ENCODE results near the gene MCF2L.
"Not testable (repeated sequence)": the region's sequence is repeated elsewhere in the genome, so short reads cannot be mapped to it uniquely, and the experiment has no call there.

Gene MCF2L

DNA sequence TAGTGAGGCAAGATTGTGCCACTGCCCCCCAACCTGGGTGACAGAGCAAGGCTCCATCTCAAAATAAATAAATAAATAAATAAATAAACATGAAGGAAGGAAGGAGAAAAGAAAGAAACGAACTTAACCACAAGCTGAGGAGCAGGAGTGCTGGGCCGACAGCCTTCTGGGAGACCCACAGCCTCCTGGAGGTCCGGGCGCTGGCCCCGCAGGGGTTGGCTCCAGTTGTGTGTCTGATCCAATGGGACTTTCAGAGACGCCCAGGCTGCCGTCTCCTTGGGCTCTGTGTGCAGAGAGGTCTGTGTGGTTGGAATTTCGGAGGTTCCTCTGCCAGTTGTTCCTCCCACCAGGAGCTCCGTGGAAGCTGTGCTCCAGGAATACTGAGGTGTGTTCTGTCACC, 36.0 kb upstream of the MCF2L start:
- TF ChIP-seq, protein P1, sequence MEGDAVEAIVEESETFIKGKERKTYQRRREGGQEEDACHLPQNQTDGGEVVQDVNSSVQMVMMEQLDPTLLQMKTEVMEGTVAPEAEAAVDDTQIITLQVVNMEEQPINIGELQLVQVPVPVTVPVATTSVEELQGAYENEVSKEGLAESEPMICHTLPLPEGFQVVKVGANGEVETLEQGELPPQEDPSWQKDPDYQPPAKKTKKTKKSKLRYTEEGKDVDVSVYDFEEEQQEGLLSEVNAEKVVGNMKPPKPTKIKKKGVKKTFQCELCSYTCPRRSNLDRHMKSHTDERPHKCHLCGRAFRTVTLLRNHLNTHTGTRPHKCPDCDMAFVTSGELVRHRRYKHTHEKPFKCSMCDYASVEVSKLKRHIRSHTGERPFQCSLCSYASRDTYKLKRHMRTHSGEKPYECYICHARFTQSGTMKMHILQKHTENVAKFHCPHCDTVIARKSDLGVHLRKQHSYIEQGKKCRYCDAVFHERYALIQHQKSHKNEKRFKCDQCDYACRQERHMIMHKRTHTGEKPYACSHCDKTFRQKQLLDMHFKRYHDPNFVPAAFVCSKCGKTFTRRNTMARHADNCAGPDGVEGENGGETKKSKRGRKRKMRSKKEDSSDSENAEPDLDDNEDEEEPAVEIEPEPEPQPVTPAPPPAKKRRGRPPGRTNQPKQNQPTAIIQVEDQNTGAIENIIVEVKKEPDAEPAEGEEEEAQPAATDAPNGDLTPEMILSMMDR (IDR thresholded peaks at IDR 0.05; ENCODE audit: insufficient read depth, low read length, missing control alignments), result no peak
- ChIA-PET POLR2A (no interaction called here), CTCF (interaction anchor here (1.0 to 3.8 kb wide), 6 partner anchors 10 to 460 kb away, joined by 3 to 26 read pairs (median 3); no protein-coding TSS in a partner anchor)
- H3K4me3 ChIP-seq (ENCODE audit: low read depth, low read length), result no peak overlapping the region
- no peak for DNase-seq (ENCODE audit: low read depth, low spot score)

- POLR2A ChIA-PET, result no interaction called here
- CTCF ChIA-PET, result interaction anchor here (1.2 to 3.8 kb wide), 2 partner anchors 9 to 12 kb away, joined by 4 to 26 read pairs; no protein-coding TSS in a partner anchor
- no peak for DNase-seq (ENCODE audit: low read depth, low spot score)
- no peak overlapping the region for H3K4me3 ChIP-seq (ENCODE audit: low read depth, low read length)
- TF ChIP-seq, protein P1 (IDR thresholded peaks at IDR 0.05; ENCODE audit: insufficient read depth, low read length, missing control alignments), result no peak
These were observed 35.4 kb upstream of the MCF2L start for GRCh38 chr13:112933649-112934048.

GRCh38 chr13:112934078-112934477, 34.9 kb upstream of the MCF2L start:
- TF ChIP-seq, protein P1 (IDR thresholded peaks at IDR 0.05; ENCODE audit: insufficient read depth, low read length, missing control alignments), result no peak
- H3K4me3 ChIP-seq (ENCODE audit: low read depth, low read length), result no peak overlapping the region
- ChIA-PET POLR2A (no interaction called here), CTCF (interaction anchor here (3.8 kb wide), 1 partner anchor 9 kb away, joined by 26 read pairs; no protein-coding TSS in a partner anchor)
- no peak for DNase-seq (ENCODE audit: low read depth, low spot score)

DNA sequence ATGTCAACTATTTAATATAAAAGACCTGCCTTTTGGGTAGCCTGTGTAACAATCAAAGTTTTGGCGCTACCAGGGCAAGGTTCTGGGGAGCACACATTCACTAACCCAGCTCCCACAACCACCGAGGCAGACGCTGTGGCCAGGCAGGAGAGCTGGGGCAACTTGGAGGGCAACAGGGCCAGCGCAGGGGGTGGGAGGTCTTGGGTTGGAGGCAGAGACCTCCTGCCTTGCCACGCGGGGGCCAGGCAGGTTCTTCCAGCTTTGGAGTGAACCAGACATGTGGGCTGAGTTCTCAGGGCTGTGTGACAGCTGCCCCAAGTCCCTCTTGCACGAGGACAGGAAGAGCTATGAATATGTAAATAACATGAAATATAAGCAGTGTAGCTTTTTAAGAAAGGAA, 30.3 kb upstream of the MCF2L start:
- POLR2A ChIA-PET, result no interaction called here
- CTCF ChIA-PET, result interaction anchor here (0.8 to 1.9 kb wide), 2 partner anchors 97 to 150 kb away, joined by 3 to 4 read pairs; no protein-coding TSS in a partner anchor
- no peak for DNase-seq (ENCODE audit: low read depth, low spot score)
- TF ChIP-seq, protein P1 (IDR thresholded peaks at IDR 0.05; ENCODE audit: insufficient read depth, low read length, missing control alignments), result no peak
- no peak overlapping the region for H3K4me3 ChIP-seq (ENCODE audit: low read depth, low read length)

- H3K4me3 ChIP-seq (ENCODE audit: low read depth, low read length), result no peak overlapping the region
- TF ChIP-seq, protein P1 (IDR thresholded peaks at IDR 0.05; ENCODE audit: insufficient read depth, low read length, missing control alignments), result no peak
- ChIA-PET POLR2A (no interaction called here), CTCF (no interaction called here)
- no peak for DNase-seq (ENCODE audit: low read depth, low spot score)
These were observed 28.8 kb upstream of the MCF2L start for GRCh38 chr13:112940236-112940635.

GRCh38 chr13:112941349-112941748, 27.7 kb upstream of the MCF2L start:
- TF ChIP-seq, protein P1 (IDR thresholded peaks at IDR 0.05; ENCODE audit: insufficient read depth, low read length, missing control alignments), result no peak
- no peak overlapping the region for H3K4me3 ChIP-seq (ENCODE audit: low read depth, low read length)
- CTCF ChIA-PET, result interaction anchor here (2.2 to 3.2 kb wide), 2 partner anchors 9 to 510 kb away, joined by 24 to 26 read pairs; partner anchors contain the start of gene ADPRHL1
- no peak for DNase-seq (ENCODE audit: low read depth, low spot score)
- POLR2A ChIA-PET, result no interaction called here

DNA sequence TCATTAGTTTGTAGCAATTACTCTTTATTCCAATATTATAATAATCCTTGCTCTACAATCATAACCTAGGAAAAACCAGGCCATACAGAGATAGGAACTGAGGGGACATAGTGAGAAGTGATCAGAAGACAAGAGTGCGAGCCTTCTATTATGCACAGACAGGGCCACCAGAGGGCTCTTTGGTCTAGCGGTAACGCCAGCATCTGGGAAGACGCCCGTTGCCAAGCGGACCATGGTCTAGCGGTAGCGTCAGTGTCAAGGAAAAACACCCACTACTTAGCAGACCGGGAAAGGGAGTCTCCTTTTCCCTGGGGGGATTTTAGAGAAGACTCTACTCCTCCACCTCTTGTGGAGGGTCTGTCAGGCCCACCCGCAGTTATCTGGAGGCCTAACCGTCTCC, 27.2 kb upstream of the MCF2L start:
- DNase-seq (ENCODE audit: low read depth, low spot score); POLR2A ChIA-PET; H3K4me3 ChIP-seq (ENCODE audit: low read depth, low read length): not testable (repeated sequence)
- CTCF ChIA-PET, result interaction anchor here (1.3 to 3.2 kb wide), 7 partner anchors 9 to 510 kb away, joined by 4 to 26 read pairs (median 4); partner anchors contain the start of gene ADPRHL1
